HG03064 (cell line): ENCODE data around the gene ZNF736.
"Not testable (repeated sequence)": the region's sequence is repeated elsewhere in the genome, so short reads cannot be mapped to it uniquely, and the experiment has no call there.

ENCODE experiments used
- ATAC-seq: cut with Tn5 transposase; IDR thresholded peaks from one replicate; pipeline ENCODE4 v1.9.1; 2021; ENCODE audit warnings: low read depth; ENCODE audit not compliant: unreplicated experiment

Gene ZNF736

GRCh38 chr7:64313740-64314491 lies at the start of gene ZNF736:
Gene ZNF736 (plus strand): TSS chr7:64313961. CDS start chr7:64314151, 190 bp downstream.
- ATAC-seq: peak; percentile 100

- ATAC-seq: no peak
Measured at GRCh38 chr7:64266341-64266919, 47.3 kb upstream of the ZNF736 start.

- no peak for ATAC-seq
Measured at GRCh38 chr7:64277630-64278029, 36.1 kb upstream of the ZNF736 start.

- ATAC-seq: no peak
Measured at GRCh38 chr7:64294701-64295420, 18.9 kb upstream of the ZNF736 start.

GRCh38 chr7:64297418-64297817 lies 16.3 kb upstream of the ZNF736 start:
- not testable (repeated sequence) for ATAC-seq

- ATAC-seq: no peak
Measured at GRCh38 chr7:64300641-64301405, 12.9 kb upstream of the ZNF736 start.

GRCh38 chr7:64307254-64308015 lies 6.3 kb upstream of the ZNF736 start:
- ATAC-seq: peak; percentile 99

- no peak for ATAC-seq
Measured at GRCh38 chr7:64308016-64308270, 5.8 kb upstream of the ZNF736 start.

- no peak for ATAC-seq
Measured at GRCh38 chr7:64310426-64310825, 3.3 kb upstream of the ZNF736 start.

- no peak for ATAC-seq
Measured at GRCh38 chr7:64312826-64313225, 935 bp upstream of the ZNF736 start.

GRCh38 chr7:64314566-64314965 lies 805 bp downstream of the ZNF736 start:
- no peak for ATAC-seq

- not testable (repeated sequence) for ATAC-seq
Measured at GRCh38 chr7:64316031-64316742, 2.4 kb downstream of the ZNF736 start.

GRCh38 chr7:64320547-64321513 lies 7.1 kb downstream of the ZNF736 start:
- ATAC-seq: no peak

- not testable (repeated sequence) for ATAC-seq
Measured at GRCh38 chr7:64324166-64324565, 10.4 kb downstream of the ZNF736 start.

GRCh38 chr7:64348713-64349210 lies 35.0 kb downstream of the ZNF736 start:
- not testable (repeated sequence) for ATAC-seq

GRCh38 chr7:64359543-64359942 lies 45.8 kb downstream of the ZNF736 start:
- ATAC-seq: no peak

GRCh38 chr7:64371116-64371515 lies 57.4 kb downstream of the ZNF736 start:
- no peak for ATAC-seq

GRCh38 chr7:64373017-64373416 lies 59.3 kb downstream of the ZNF736 start:
- no peak for ATAC-seq
